ENCODE measurements around the gene RREB1. TPM values are rescaled to one million over a fixed set of nuclear protein-coding genes. Genes with fewer than 3 reads are reported as not detected.

Gene RREB1
- total and polyA plus RNA-seq, 7 donors, result 6.0 to 31.9 (median 20.7) TPM

GRCh38 chr6:7285416-7285815, 177.7 kb downstream of the RREB1 start:
- intact Hi-C loops (cut with DNase I), result no loop called here
- Histone ChIP-seq H3K4me3 (no peak overlapping the region), H3K4me1 (no peaks in the 10 kb centered on the region), H3K27ac (no peak overlapping the region), H3K36me3 (peaks cover 0 to 60% (median 12%) of the 10 kb centered on the region in 4 donors), H3K27me3 (no peaks in the 10 kb centered on the region), H3K9me3 (no peaks in the 10 kb centered on the region)
- no peak for DNase-seq
- TF ChIP-seq POLR2A (IDR thresholded peaks at IDR 0.05) (no peak), EP300 (IDR thresholded peaks at IDR 0.05) (no peak), POLR2AphosphoS5 (IDR thresholded peaks at IDR 0.05) (no peak)
- WGBS, 2 donors, result 95 to 96% methylated on average over 6 of the region's 6 CpGs

DNA sequence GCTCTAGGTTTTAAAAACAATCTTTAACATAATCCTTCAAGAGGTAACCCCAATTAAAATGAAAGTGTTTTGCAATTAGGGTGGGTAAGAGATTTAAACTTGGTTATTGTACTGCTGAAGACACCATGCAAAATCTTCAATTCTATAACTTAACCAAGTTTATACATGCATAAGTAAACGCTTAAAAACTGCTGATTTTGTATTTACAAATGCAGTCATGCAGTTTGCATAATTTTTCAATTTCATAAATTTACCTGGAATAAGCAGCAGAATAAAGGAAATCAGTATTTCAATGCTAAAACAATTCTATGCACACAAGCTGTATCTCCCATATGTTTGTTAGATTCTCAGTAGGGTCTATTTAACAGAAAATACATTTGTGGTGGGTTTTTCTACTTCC, 182.3 kb downstream of the RREB1 start:
- Histone ChIP-seq H3K9me3 (no peaks in the 10 kb centered on the region), H3K4me3 (no peak overlapping the region), H3K27ac (no peak overlapping the region), H3K27me3 (no peaks in the 10 kb centered on the region), H3K36me3 (peaks cover 0 to 95% (median 26%) of the 10 kb centered on the region in 4 donors), H3K4me1 (no peaks in the 10 kb centered on the region)
- TF ChIP-seq EP300 (IDR thresholded peaks at IDR 0.05), result no peak
- no peak for TF ChIP-seq POLR2A (IDR thresholded peaks at IDR 0.05)
- TF ChIP-seq, protein P1, sequence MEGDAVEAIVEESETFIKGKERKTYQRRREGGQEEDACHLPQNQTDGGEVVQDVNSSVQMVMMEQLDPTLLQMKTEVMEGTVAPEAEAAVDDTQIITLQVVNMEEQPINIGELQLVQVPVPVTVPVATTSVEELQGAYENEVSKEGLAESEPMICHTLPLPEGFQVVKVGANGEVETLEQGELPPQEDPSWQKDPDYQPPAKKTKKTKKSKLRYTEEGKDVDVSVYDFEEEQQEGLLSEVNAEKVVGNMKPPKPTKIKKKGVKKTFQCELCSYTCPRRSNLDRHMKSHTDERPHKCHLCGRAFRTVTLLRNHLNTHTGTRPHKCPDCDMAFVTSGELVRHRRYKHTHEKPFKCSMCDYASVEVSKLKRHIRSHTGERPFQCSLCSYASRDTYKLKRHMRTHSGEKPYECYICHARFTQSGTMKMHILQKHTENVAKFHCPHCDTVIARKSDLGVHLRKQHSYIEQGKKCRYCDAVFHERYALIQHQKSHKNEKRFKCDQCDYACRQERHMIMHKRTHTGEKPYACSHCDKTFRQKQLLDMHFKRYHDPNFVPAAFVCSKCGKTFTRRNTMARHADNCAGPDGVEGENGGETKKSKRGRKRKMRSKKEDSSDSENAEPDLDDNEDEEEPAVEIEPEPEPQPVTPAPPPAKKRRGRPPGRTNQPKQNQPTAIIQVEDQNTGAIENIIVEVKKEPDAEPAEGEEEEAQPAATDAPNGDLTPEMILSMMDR (IDR thresholded peaks at IDR 0.05), result no peak
- TF ChIP-seq POLR2AphosphoS5 (IDR thresholded peaks at IDR 0.05), result no peak
- 84 to 94% methylated on average over 1 of the region's 1 CpG for WGBS, 2 donors
- DNase-seq, result no peak
- intact Hi-C loops (cut with DNase I), result no loop called here

- WGBS, 2 donors, result 84 to 89% methylated on average over 6 of the region's 6 CpGs
- H3K27me3 ChIP-seq, result no peaks in the 10 kb centered on the region
- H3K27ac ChIP-seq, result no peak overlapping the region
- TF ChIP-seq POLR2AphosphoS5 (IDR thresholded peaks at IDR 0.05) (no peak), POLR2A (IDR thresholded peaks at IDR 0.05) (no peak), EP300 (IDR thresholded peaks at IDR 0.05) (no peak)
- TF ChIP-seq, protein P1 (IDR thresholded peaks at IDR 0.05), result no peak
- H3K9me3 ChIP-seq, result no peaks in the 10 kb centered on the region
- intact Hi-C loops (cut with DNase I), result no loop called here
- H3K4me3 ChIP-seq, result no peak overlapping the region
- H3K36me3 ChIP-seq, result peaks cover 3 to 98% (median 31%) of the 10 kb centered on the region in 4 donors
- DNase-seq, result no peak
- H3K4me1 ChIP-seq, result no peaks in the 10 kb centered on the region
These were observed 185.0 kb downstream of the RREB1 start for GRCh38 chr6:7292596-7293255.

GRCh38 chr6:7295916-7296315, 188.2 kb downstream of the RREB1 start:
- DNase-seq, result no peak
- intact Hi-C loops (cut with DNase I), result no loop called here
- H3K36me3 ChIP-seq, result peaks cover 12 to 98% (median 35%) of the 10 kb centered on the region in 4 donors
- H3K27ac ChIP-seq, result no peak overlapping the region
- H3K27me3 ChIP-seq, result no peaks in the 10 kb centered on the region
- no peaks in the 10 kb centered on the region for H3K4me1 ChIP-seq
- no peak for TF ChIP-seq POLR2AphosphoS5 (IDR thresholded peaks at IDR 0.05)
- TF ChIP-seq EP300 (IDR thresholded peaks at IDR 0.05), result no peak
- TF ChIP-seq, protein P1 (IDR thresholded peaks at IDR 0.05), result no peak
- no peak for TF ChIP-seq POLR2A (IDR thresholded peaks at IDR 0.05)
- 91 to 93% methylated on average over 3 of the region's 3 CpGs for WGBS, 2 donors
- H3K9me3 ChIP-seq, result no peaks in the 10 kb centered on the region
- H3K4me3 ChIP-seq, result no peak overlapping the region

DNA sequence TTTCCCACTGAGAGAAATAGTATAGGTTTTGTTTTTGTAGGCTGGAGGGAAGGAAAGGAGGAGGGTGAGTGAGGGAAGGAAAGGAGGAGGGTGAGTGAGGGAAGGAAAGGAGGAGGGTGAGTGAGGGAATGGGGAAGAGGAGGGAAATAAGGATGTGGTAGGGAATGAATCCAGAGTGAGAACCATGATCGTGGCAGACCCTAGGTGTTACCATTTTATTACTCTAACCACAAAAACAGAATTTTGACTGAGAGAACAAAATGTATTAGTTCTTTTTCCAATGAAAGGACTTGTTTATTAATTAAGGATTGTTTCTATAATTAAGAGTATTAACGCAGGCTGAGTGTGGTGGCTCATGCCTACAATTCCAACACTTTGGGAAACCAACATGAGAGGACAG, 188.8 kb downstream of the RREB1 start:
- TF ChIP-seq EP300 (IDR thresholded peaks at IDR 0.05) (no peak), POLR2AphosphoS5 (IDR thresholded peaks at IDR 0.05) (no peak), POLR2A (IDR thresholded peaks at IDR 0.05) (no peak)
- TF ChIP-seq, protein P1 (IDR thresholded peaks at IDR 0.05), result no peak
- intact Hi-C loops (cut with DNase I), result no loop called here
- H3K27me3 ChIP-seq, result no peaks in the 10 kb centered on the region
- no peak overlapping the region for H3K4me3 ChIP-seq
- no peaks in the 10 kb centered on the region for H3K4me1 ChIP-seq
- 88 to 91% methylated on average over 2 of the region's 2 CpGs for WGBS, 2 donors
- H3K36me3 ChIP-seq, result peaks cover 16 to 99% (median 42%) of the 10 kb centered on the region in 4 donors
- no peak for DNase-seq
- no peak overlapping the region for H3K27ac ChIP-seq
- H3K9me3 ChIP-seq, result no peaks in the 10 kb centered on the region

Data from sigmoid colon (tissue), 7 donors.